ENCODE measurements around the gene LAMA3. TPM values are rescaled to one million over a fixed set of nuclear protein-coding genes. Genes with fewer than 3 reads are reported as not detected.

LAMA3 gene
- total RNA-seq, 3 donors from 2014 or later (not counting 1 experiment from before 2014, with no cell fraction given): not detected

GRCh38 chr18:23810396-23810795, 121.1 kb downstream of the LAMA3 start:
- peak in 1 of 2 donors; percentile 62 for DNase-seq
- intact Hi-C loops (cut with micrococcal nuclease): loop anchor here (5.0 kb wide), 2 partner anchors 293 to 307 kb away; no protein-coding TSS in a partner anchor

GRCh38 chr18:23811176-23811575, 121.9 kb downstream of the LAMA3 start:
- no peak overlapping the region for H3K27ac Mint-ChIP-seq
- intact Hi-C loops (cut with micrococcal nuclease): loop anchor here (5.0 kb wide), 2 partner anchors 294 to 306 kb away; no protein-coding TSS in a partner anchor
- 92% methylated on average over 3 of the region's 3 CpGs for WGBS (ENCODE audit: insufficient coverage)

More at GRCh38 chr18:23810396-23810795, 121.1 kb downstream of the LAMA3 start:
- 76% methylated on average over 2 of the region's 3 CpGs for WGBS (ENCODE audit: insufficient coverage)
- peaks cover 0 to 9% of the 10 kb centered on the region in 2 donors for H3K4me1 Mint-ChIP-seq
- Histone ChIP-seq H3K27ac (ENCODE audit: low read length) (no peak overlapping the region), H3K4me3 (ENCODE audit: low read length) (no peak overlapping the region), H3K36me3 (ENCODE audit: control insufficient read depth, insufficient read depth, low read length) (no peaks in the 10 kb centered on the region), H3K4me1 (ENCODE audit: control insufficient read depth, insufficient read depth, low read length) (peaks cover 2% of the 10 kb centered on the region), H3K27me3 (ENCODE audit: control insufficient read depth, insufficient read depth, low read length) (no peaks in the 10 kb centered on the region), H3K9me3 (ENCODE audit: control insufficient read depth, insufficient read depth, low read length) (no peaks in the 10 kb centered on the region)
- no peak for TF ChIP-seq CTCF (IDR thresholded peaks at IDR 0.05)
- no peak overlapping the region for H3K27ac Mint-ChIP-seq
- no peaks in the 10 kb centered on the region for H3K36me3 Mint-ChIP-seq
- peaks cover 0 to 9% of the 10 kb centered on the region in 2 donors for H3K27me3 Mint-ChIP-seq (ENCODE audit: low read depth in 2 of 2)
- H3K9me3 Mint-ChIP-seq: no peaks in the 10 kb centered on the region
- H3K4me3 Mint-ChIP-seq: no peak overlapping the region
- peak in 1 of 3 donors; percentile 59 for ATAC-seq

GRCh38 chr18:23812546-23813440, 123.5 kb downstream of the LAMA3 start:
- no peaks in the 10 kb centered on the region for H3K9me3 Mint-ChIP-seq
- Histone ChIP-seq H3K27ac (ENCODE audit: low read length) (no peak overlapping the region), H3K9me3 (ENCODE audit: control insufficient read depth, insufficient read depth, low read length) (no peaks in the 10 kb centered on the region), H3K4me1 (ENCODE audit: control insufficient read depth, insufficient read depth, low read length) (peaks cover 2% of the 10 kb centered on the region), H3K36me3 (ENCODE audit: control insufficient read depth, insufficient read depth, low read length) (no peaks in the 10 kb centered on the region), H3K4me3 (ENCODE audit: low read length) (no peak overlapping the region), H3K27me3 (ENCODE audit: control insufficient read depth, insufficient read depth, low read length) (no peaks in the 10 kb centered on the region)
- intact Hi-C loops (cut with micrococcal nuclease): loop anchor here (1.0 to 5.0 kb wide), 4 partner anchors 106 to 305 kb away; no protein-coding TSS in a partner anchor
- peak; percentile 72 for TF ChIP-seq CTCF (IDR thresholded peaks at IDR 0.05)
- peaks cover 0 to 9% of the 10 kb centered on the region in 2 donors for H3K4me1 Mint-ChIP-seq
- no peak overlapping the region for H3K27ac Mint-ChIP-seq
- no peak overlapping the region for H3K4me3 Mint-ChIP-seq
- no peaks in the 10 kb centered on the region for H3K36me3 Mint-ChIP-seq
- DNase-seq: peak in 1 of 2 donors; percentile 60
- ATAC-seq: peak in 2 of 3 donors; percentile 59
- H3K27me3 Mint-ChIP-seq (ENCODE audit: low read depth in 2 of 2): peaks cover 0 to 10% of the 10 kb centered on the region in 2 donors
- 71% methylated on average over 2 of the region's 4 CpGs for WGBS (ENCODE audit: insufficient coverage)

More at GRCh38 chr18:23811176-23811575, 121.9 kb downstream of the LAMA3 start:
- Histone ChIP-seq H3K4me1 (ENCODE audit: control insufficient read depth, insufficient read depth, low read length) (peaks cover 2% of the 10 kb centered on the region), H3K36me3 (ENCODE audit: control insufficient read depth, insufficient read depth, low read length) (no peaks in the 10 kb centered on the region), H3K27me3 (ENCODE audit: control insufficient read depth, insufficient read depth, low read length) (no peaks in the 10 kb centered on the region), H3K4me3 (ENCODE audit: low read length) (no peak overlapping the region), H3K9me3 (ENCODE audit: control insufficient read depth, insufficient read depth, low read length) (no peaks in the 10 kb centered on the region), H3K27ac (ENCODE audit: low read length) (no peak overlapping the region)
- Mint-ChIP-seq H3K4me1 (peaks cover 0 to 9% of the 10 kb centered on the region in 2 donors), H3K4me3 (no peak overlapping the region), H3K9me3 (no peaks in the 10 kb centered on the region), H3K36me3 (no peaks in the 10 kb centered on the region), H3K27me3 (ENCODE audit: low read depth in 2 of 2) (peaks cover 0 to 9% of the 10 kb centered on the region in 2 donors)
- no peak for TF ChIP-seq CTCF (IDR thresholded peaks at IDR 0.05)
- no peak for DNase-seq
- ATAC-seq: no peak

All from natural killer cell (primary cell).